Stimulated activated naive CD8-positive, alpha-beta T cell treated with anti-CD3 and anti-CD28 coated beads, Interleukin-15, Interleukin-2, amounts not matched to agents 100 ng/mL and 50 ng/mL, for 24 hours (primary cell): ENCODE measurements around the gene NEK6.

Source experiments
- H3K27ac Mint-ChIP-seq: one replicate; pipeline ENCODE4 v1.8.0; 2021; ENCODE audit warnings: mild to moderate bottlenecking, mixed read lengths
- H3K27me3 Mint-ChIP-seq: one replicate; pipeline ENCODE4 v1.8.0; 2021; ENCODE audit warnings: mixed read lengths
- H3K36me3 Mint-ChIP-seq: one replicate; pipeline ENCODE4 v1.8.0; 2021; ENCODE audit warnings: low read depth, mixed read lengths
- H3K4me1 Mint-ChIP-seq: one replicate; pipeline ENCODE4 v1.8.0; 2021; ENCODE audit warnings: low read depth, mixed read lengths
- H3K4me3 Mint-ChIP-seq: one replicate; pipeline ENCODE4 v1.8.0; 2021; ENCODE audit warnings: mild to moderate bottlenecking, mixed read lengths
- H3K9me3 Mint-ChIP-seq: one replicate; pipeline ENCODE4 v1.8.0; 2021; ENCODE audit warnings: mixed read lengths

The NEK6 gene

DNA sequence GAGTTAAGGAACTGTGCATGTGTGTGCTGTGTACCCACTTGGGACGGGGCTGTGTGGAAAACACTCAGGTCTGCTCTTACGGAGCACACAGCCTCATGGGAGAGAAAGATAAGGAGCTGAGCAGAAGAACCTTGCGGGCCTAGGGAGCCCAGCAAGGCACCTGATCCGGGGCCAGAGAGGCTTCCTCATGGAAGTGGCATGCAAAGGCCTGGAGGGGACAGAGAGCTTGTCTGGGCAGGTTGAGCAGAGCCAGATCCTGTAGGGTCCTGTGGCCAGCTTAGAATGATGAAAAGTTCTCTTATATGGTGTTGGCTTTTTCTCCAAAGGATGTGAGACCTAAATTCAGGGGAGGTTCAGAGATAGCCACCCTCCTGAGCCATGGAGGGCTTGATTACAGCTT is 45.2 kb downstream of the NEK6 start:
- Mint-ChIP-seq H3K9me3 (no peaks in the 10 kb centered on the region), H3K27me3 (no peaks in the 10 kb centered on the region), H3K27ac (no peak overlapping the region), H3K4me3 (no peak overlapping the region), H3K4me1 (peaks cover 11% of the 10 kb centered on the region), H3K36me3 (peaks cover 22% of the 10 kb centered on the region)

DNA sequence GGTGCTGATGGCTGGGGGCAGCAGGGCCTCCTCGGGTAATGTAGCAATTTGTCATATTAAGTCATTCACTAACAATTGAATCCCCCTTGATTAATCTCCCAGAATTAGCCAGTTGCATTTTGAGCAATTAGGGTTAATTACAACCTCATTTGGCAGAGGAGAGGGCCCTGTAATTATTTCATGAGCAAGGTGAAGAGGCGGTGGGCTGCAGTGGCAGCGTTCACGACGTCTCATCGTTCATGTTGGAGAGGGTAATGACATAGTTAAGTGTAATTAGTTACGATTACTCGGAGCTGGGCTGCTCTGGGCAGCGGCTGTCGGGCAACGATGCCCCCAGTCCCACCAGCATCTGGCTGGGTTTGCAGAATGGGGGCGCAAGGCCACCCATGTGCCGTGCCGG is 46.0 kb downstream of the NEK6 start:
- Mint-ChIP-seq H3K4me3 (no peak overlapping the region), H3K4me1 (peaks cover 11% of the 10 kb centered on the region), H3K27me3 (no peaks in the 10 kb centered on the region), H3K9me3 (no peaks in the 10 kb centered on the region), H3K36me3 (peaks cover 22% of the 10 kb centered on the region), H3K27ac (no peak overlapping the region)

DNA sequence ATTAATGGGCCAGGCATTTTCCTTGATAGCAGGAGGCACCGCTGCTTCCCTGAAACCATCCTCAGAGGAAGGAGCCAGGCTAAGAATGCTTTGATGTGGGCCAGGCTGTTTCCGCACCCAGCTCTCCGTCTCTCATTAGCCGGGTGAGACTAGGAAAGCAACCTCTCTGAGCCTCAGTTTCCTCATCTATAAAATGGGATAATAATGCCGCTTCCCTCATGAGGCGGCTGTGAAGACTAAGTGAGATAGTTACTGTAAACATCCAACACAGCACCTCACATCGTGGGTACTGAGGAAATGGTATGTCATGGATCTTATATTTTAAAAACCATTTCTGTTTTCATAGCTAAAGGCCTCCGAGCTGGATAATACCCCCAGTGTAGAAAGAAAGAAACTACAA is 46.5 kb downstream of the NEK6 start:
- H3K4me3 Mint-ChIP-seq: no peak overlapping the region
- no peaks in the 10 kb centered on the region for H3K27me3 Mint-ChIP-seq
- H3K4me1 Mint-ChIP-seq: peaks cover 10% of the 10 kb centered on the region
- H3K9me3 Mint-ChIP-seq: no peaks in the 10 kb centered on the region
- no peak overlapping the region for H3K27ac Mint-ChIP-seq
- H3K36me3 Mint-ChIP-seq: peaks cover 22% of the 10 kb centered on the region

DNA sequence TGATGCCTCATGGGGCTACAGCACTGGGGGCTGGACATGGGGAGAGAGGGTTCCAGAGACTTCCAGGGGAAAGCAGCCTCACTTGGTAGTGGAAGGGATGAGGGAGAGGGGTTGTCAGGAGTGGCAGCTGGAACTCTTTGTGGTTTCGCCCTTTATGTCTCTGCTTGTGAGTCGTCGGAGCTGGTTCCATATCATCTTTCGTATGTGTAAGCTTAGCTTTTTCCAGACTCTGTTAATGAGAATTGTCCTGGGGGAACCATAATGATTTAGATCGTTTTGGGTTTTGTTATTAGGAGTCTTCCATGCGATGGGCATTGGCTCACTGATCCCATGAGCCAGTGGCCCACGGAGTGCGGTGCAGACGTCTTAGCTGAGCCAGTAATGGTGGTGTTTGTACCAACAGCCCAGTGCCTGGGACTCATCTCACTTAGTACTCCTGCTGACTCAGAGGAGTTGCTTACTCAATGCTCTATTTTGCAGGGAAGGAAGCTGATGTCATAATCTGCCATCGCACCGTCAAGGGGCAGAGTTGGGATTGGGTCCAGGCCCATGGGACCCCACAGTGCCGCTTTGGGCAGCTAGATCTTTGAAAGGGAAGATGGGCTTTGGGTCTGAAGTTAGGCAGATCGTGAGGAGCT is 48.5 kb downstream of the NEK6 start:
- Mint-ChIP-seq H3K9me3 (no peaks in the 10 kb centered on the region), H3K27me3 (no peaks in the 10 kb centered on the region), H3K36me3 (peaks cover 22% of the 10 kb centered on the region), H3K4me3 (no peak overlapping the region), H3K27ac (no peak overlapping the region), H3K4me1 (peaks cover 5% of the 10 kb centered on the region)

DNA sequence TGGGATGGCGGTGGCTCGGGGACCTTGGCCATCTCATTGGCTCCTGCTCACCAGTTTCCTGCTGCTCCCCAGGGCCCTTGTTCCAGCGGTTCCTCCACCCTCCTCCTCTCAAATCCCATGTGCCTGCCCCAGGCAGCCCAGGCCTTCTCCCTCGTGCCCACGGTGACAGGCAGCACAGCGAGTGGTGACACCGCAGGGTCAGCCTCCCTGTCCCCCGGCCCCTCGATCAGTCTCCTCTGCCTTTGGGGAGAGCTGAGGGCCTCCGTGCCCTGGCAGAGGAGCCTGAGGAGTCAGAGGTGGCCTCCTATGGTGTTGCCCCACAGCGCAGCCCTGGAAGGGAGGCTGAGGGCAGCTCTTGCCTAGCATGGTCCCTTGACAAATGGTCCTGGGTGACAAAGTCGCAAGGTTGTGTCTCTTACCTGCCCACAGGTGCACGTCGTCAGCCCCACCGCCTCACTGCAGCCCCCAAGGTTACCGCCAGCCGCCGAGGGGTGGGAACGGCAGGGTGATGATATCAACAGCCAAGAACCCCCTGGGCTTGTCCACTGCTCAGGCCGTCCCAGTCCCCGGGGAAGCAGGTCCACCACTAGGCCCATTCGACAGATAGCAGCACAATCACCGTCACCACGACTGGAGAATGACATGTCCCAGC is 49.8 kb downstream of the NEK6 start:
- H3K4me1 Mint-ChIP-seq: peaks cover 5% of the 10 kb centered on the region
- H3K36me3 Mint-ChIP-seq: peaks cover 22% of the 10 kb centered on the region

DNA sequence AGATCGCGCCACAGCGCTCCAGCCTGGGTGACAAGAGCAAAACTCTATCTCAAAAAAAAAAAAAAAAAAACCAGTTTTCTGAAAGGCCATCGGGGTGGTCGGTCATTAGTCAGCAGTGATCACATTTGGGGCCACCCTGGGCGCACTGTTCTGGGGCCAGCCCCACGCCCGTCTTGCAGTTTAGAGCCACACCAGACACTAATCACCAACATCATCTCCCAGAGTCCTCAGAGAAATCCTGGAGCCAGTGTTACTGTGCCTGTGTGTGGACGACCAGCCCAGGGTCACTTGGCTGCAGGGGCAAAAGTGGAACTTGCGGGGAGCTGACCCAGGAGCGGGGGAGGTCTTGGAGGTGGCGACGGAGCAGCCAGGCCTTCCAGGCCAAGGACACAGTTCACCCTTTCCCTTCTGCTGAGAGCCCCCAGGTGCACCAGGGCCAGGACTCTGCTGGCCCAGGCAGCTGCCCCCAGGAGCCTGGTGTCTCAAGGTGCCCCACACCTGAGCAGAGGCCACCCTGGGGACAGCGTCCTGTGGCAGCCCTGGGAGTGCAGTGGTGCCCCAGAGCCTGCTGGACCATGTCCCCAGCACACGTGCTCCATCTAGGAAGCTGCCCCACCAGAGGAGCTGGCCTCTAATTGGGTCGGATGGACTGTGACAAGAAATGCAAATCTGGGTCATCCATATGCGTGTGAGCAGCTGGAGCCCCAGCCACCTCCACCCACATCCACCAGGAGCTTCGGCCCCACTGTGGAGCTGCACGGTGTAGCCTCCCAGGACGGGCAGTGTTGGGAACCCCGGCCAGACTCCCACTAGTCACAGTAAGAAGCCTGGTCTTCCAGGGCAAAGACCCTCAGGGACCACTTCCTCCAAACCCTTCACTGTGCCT is 51.1 kb downstream of the NEK6 start:
- no peaks in the 10 kb centered on the region for H3K9me3 Mint-ChIP-seq
- H3K36me3 Mint-ChIP-seq: peaks cover 9% of the 10 kb centered on the region
- no peak overlapping the region for H3K27ac Mint-ChIP-seq
- peaks cover 5% of the 10 kb centered on the region for H3K4me1 Mint-ChIP-seq
- H3K4me3 Mint-ChIP-seq: no peak overlapping the region
- no peaks in the 10 kb centered on the region for H3K27me3 Mint-ChIP-seq

More for the DNA sequence above, 49.8 kb downstream of the NEK6 start:
- no peak overlapping the region for H3K4me3 Mint-ChIP-seq
- no peaks in the 10 kb centered on the region for H3K27me3 Mint-ChIP-seq
- no peaks in the 10 kb centered on the region for H3K9me3 Mint-ChIP-seq
- no peak overlapping the region for H3K27ac Mint-ChIP-seq

DNA sequence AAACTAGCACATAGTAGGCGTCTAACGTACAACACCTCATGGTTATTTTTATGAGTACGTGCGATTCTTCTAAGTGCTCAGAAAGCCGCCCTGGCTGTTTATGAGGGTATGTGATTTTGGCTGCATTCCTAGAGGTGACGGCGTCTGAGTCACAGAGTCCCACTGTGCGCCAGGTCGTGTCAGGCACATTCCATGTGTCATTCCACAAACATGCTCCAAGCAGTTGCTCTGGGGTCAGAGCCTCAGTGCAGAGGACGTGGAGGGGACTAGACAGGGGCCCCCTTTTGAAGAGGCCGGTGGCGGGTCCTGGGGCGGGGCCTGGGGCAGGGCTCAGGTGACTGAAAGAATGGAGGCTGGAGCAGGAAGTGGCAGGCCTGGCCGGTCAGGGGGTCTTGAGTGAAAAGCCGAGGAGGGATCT is 51.9 kb downstream of the NEK6 start:
- H3K27me3 Mint-ChIP-seq: no peaks in the 10 kb centered on the region
- H3K27ac Mint-ChIP-seq: no peak overlapping the region
- no peak overlapping the region for H3K4me3 Mint-ChIP-seq
- H3K9me3 Mint-ChIP-seq: no peaks in the 10 kb centered on the region
- H3K4me1 Mint-ChIP-seq: peaks cover 5% of the 10 kb centered on the region
- H3K36me3 Mint-ChIP-seq: peaks cover 4% of the 10 kb centered on the region

DNA sequence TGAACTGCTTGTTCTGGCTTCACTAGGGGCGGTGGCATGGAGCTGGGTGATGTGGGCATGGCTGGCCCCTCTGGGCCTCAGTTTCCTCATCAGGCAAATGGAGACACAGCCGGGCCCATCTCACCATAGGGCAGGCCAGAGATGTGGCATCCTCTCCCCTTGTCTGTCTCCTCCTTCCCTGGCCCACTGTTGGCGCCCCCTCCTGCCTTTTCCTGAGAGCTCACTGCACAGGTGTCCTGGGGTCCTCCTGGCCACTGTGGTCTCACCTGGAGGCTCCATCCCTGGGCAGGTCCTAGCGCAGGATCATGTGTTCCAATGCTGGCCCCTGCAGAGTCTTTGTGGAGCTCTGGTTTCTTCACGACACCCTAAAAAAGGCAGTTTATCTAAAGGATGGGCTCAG is 53.5 kb downstream of the NEK6 start:
- Mint-ChIP-seq H3K4me3 (no peak overlapping the region), H3K36me3 (no peaks in the 10 kb centered on the region), H3K27me3 (no peaks in the 10 kb centered on the region), H3K4me1 (no peaks in the 10 kb centered on the region), H3K27ac (no peak overlapping the region), H3K9me3 (no peaks in the 10 kb centered on the region)

DNA sequence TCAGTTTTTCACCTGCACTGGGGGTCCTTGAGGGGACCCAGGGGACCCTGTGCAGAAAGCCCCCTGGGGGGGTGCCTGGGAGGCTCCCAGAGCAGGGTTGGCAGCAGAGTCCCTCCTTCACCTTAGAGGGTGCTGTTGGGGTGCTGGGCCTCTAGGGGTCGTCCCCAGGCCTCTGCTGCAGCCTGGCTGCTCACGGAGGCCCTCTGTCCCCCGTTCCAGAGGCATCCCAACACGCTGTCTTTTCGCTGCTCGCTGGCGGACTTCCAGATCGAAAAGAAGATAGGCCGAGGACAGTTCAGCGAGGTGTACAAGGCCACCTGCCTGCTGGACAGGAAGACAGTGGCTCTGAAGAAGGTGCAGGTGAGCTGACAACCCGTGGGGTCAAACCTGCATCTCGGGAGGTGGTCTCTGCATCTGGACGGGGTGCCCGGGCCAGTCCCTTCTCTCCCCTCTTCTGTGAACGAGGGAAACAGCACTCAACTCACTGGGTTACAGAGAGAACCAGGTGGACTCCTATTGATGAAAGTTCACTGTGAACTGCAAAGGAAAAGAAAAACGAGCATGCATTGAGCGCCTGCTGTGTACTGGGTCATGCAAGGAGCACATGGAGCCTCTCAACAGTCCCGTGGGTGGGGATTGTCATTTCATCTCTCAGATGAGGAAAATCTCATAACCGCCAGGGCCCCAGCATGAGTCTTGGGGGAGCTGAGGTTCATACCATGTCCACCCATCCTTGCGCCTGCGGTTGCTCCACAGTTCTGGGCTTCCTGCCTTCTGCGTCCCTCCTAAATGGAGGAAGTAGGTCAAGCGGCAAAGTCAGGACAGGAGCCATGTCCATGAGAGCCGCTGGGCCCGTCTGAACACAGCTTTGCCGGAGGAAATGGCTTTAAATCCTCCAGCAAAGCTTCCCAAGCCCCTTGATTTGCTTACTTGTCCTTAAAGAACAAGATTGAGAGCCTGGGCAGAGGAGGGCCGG is 54.8 kb downstream of the NEK6 start:
- Mint-ChIP-seq H3K4me1 (no peaks in the 10 kb centered on the region), H3K27ac (no peak overlapping the region), H3K36me3 (peaks cover 9% of the 10 kb centered on the region), H3K9me3 (no peaks in the 10 kb centered on the region), H3K4me3 (no peak overlapping the region), H3K27me3 (no peaks in the 10 kb centered on the region)

DNA sequence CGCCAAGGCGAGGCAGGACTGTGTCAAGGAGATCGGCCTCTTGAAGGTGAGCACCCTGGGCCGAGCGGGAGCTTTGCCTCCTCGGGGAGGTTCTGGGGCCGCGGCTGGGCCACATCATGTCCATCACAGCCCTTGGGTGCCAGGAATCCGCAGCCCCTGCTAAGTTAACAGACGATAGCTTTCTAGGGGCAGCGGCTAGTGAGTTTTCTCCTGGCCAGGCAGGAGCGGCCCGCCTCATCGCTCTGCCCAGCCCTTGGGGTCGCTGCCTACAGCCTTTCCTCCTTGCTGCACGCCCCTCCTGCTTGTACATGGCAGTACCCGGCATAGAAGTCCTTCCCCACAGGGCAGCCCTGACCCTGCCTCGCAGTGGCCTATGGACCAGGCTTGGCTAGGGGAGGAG is 56.2 kb downstream of the NEK6 start:
- Mint-ChIP-seq H3K4me3 (no peak overlapping the region), H3K27me3 (no peaks in the 10 kb centered on the region), H3K27ac (no peak overlapping the region), H3K4me1 (no peaks in the 10 kb centered on the region), H3K36me3 (peaks cover 15% of the 10 kb centered on the region), H3K9me3 (no peaks in the 10 kb centered on the region)

DNA sequence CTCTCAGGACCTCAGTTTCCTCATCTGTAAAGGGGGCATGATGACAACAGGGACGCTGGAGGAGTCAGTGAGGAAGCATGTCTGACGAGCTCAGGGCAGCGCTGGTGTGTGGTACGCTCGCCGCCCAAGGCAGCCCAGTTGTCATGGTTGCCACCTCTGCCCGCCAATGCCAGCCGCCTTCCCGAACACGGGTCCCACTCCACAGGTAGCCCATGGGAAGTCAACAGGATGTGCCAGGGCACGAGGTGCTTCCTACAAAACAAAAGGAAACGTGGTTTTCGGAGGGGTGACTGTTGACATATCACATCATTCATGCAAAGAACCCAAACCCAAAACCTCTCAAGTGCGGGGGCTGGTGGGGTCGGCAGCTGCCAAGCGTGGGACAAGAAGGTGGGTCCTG is 58.1 kb downstream of the NEK6 start:
- Mint-ChIP-seq H3K27me3 (no peaks in the 10 kb centered on the region), H3K9me3 (no peaks in the 10 kb centered on the region), H3K4me3 (no peak overlapping the region), H3K36me3 (peaks cover 15% of the 10 kb centered on the region), H3K27ac (no peak overlapping the region), H3K4me1 (no peaks in the 10 kb centered on the region)

DNA sequence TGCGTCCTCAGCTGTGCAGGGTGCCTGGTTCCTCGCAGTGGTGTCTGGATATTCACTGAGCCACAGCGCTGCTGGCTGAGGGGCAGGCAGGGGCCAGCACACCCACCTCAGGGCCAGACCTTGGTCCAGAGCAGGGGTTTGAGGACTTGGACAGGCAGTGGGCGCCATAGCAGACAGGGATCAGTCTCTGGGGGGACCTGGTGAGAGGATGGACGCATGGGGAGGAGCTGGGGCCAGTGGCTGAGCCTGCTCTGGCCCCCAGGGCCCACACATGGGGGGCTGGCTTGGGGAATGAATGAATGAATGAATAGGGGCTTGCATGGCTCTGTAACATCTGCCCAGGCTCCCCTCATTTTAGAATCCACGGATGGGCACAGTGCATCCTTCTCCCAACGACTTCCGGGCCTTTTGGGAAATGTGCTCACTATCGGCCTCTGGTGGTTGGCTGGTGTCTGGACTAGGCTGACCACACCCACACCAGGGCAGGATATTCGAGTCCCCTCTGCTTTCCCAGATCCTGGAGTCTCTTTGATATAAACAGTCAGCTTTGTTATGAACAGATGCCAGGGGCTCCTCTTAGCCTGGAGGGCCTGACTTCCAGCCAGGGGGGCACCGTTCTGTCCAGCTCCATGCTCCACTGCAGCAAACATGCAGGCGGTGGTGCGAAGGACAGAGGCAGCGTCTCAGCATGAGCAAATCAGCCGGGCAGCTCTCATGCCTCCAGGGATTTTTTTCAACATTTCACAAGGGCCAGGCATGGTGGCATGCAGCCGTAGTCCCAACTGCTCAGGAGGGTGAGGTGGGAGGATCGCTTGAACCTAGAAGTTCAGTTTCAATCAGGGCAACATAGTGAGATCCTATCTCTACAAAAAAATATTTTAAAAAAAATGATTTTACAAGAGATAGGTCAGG is 62.6 kb downstream of the NEK6 start:
- Mint-ChIP-seq H3K4me1 (no peaks in the 10 kb centered on the region), H3K27me3 (no peaks in the 10 kb centered on the region), H3K27ac (no peak overlapping the region), H3K36me3 (peaks cover 15% of the 10 kb centered on the region), H3K4me3 (no peak overlapping the region), H3K9me3 (no peaks in the 10 kb centered on the region)

DNA sequence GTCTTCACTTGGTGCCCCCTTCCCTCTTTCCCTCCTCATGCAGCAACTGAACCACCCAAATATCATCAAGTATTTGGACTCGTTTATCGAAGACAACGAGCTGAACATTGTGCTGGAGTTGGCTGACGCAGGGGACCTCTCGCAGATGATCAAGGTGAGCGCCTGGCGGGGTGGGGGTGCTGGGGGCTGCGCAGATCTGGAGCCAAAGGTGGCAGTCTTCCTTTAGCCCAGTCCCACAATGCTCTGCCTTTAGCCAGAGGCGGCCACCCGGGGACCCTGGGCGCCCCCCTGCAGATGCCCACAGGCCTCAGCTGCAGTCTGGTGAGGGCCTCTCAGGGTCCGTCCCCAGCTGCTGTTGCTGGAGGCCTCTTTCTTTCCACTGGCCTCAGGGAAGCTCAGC is 63.7 kb downstream of the NEK6 start:
- Mint-ChIP-seq H3K4me1 (no peaks in the 10 kb centered on the region), H3K4me3 (no peak overlapping the region), H3K27ac (no peak overlapping the region), H3K9me3 (no peaks in the 10 kb centered on the region), H3K27me3 (no peaks in the 10 kb centered on the region), H3K36me3 (peaks cover 15% of the 10 kb centered on the region)

DNA sequence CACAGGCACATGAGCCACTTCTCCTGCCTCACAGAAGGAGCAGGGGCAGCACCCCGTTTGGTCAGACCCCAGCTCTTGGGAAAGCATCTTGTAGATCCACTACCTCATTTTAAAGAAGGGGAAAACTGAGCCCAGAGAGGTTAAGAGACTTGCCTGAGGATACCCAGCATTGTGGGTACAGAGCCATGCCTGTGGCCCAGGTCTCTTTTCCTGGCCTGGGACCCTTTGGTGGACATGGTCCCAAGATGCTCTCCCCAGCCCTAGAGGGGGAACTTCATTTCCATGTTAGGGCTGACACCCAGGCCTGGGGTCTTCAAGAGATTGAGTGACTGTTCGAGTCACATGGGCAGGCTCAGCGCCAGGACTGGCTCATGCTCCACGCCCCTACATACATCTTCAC is 64.2 kb downstream of the NEK6 start:
- Mint-ChIP-seq H3K4me3 (no peak overlapping the region), H3K27ac (no peak overlapping the region), H3K9me3 (no peaks in the 10 kb centered on the region), H3K36me3 (peaks cover 13% of the 10 kb centered on the region), H3K4me1 (no peaks in the 10 kb centered on the region), H3K27me3 (no peaks in the 10 kb centered on the region)
